Transverse colon (tissue), 4 donors: ENCODE measurements around the gene CALN1. TPM values are rescaled to one million over a fixed set of nuclear protein-coding genes. Genes with fewer than 3 reads are reported as not detected.

Experiments used
- DNase-seq: peaks from one replicate; pipeline ENCODE4 v3.0.0-alpha.2; 2019
- H3K27ac ChIP-seq, 4 donors: fragments of 200-600 bp; sonication (generic); 2 replicates each; pipeline ENCODE4 v1.5.1; 2016 to 2018; ENCODE audit warnings: inconsistent platforms in 4 of 4
- H3K27me3 ChIP-seq: fragments of 200-600 bp; sonication (generic); 2 replicates; pipeline ENCODE4 v1.5.1; 2017; ENCODE audit warnings: inconsistent platforms
- H3K36me3 ChIP-seq, 4 donors: fragments of 200-600 bp; sonication (generic); 2 replicates each; pipeline ENCODE4 v1.5.1; 2017 to 2019; ENCODE audit warnings: inconsistent platforms in 4 of 4
- H3K4me1 ChIP-seq, 4 donors: fragments of 200-600 bp; sonication (generic); 2 replicates each; pipeline ENCODE4 v1.5.1; 2017 to 2020; ENCODE audit warnings: inconsistent platforms in 4 of 4
- H3K4me3 ChIP-seq, 4 donors: fragments of 200-600 bp; sonication (generic); 1 replicate in 1 of 4; 2 replicates in 3 of 4; pipeline versions ENCODE4 v1.5.1 to v1.6.1; 2017 to 2019; ENCODE audit warnings: inconsistent platforms in 4 of 4
- H3K9me3 ChIP-seq, 2 donors: fragments of 200-600 bp; sonication (generic); 2 replicates each; pipeline ENCODE4 v1.5.1; 2017 to 2019; ENCODE audit warnings: inconsistent platforms in 2 of 2
- CTCF ChIP-seq, 5 experiments: fragments of 200-600 bp in 3 of 5; fragments of 450-650 bp in 2 of 5; sonication (generic) in 3 of 5; IDR thresholded peaks; 1 replicate in 2 of 5; 2 replicates in 3 of 5; pipeline ENCODE4 v1.5.1; 2016 to 2017; ENCODE audit warnings: antibody characterized with exemption in 5 of 5, inconsistent platforms in 3 of 5, mild to moderate bottlenecking in 2 of 5, moderate library complexity in 1 of 5
- EP300 ChIP-seq: sonication (generic); formaldehyde crosslinking; IDR thresholded peaks from one replicate; pipeline ENCODE4 v1.6.1; 2017; ENCODE audit warnings: antibody characterized with exemption, low read depth
- POLR2A ChIP-seq: fragments of 450-650 bp; IDR thresholded peaks from one replicate; pipeline ENCODE4 v1.6.1; 2016; ENCODE audit warnings: antibody characterized with exemption, mild to moderate bottlenecking, moderate library complexity
- POLR2AphosphoS5 ChIP-seq, 3 donors: sonication (generic); formaldehyde crosslinking; IDR thresholded peaks; one replicate each; pipeline ENCODE4 v1.6.1; 2016; ENCODE audit warnings: antibody characterized with exemption in 3 of 3
- WGBS, 2 donors: methylation state at CpG; one replicate each; pipeline ENCODE4 v1.1.5; 2018; ENCODE audit warnings: low coverage in 1 of 2; 5-methylcytosine and 5-hydroxymethylcytosine counted together
- in situ Hi-C, 4 donors: fragments of 200-750 bp; cut with MboI; loops; one replicate each; pipeline versions ENCODE4 v1.15.0 to v1.15.1; 2017; ENCODE audit warnings: low sequenced_read_pairs in 3 of 4, low pct_ligation_motif_present in 1 of 4, low pct_unique_long_range_greater_than_20kb in 1 of 4
- intact Hi-C: fragments of 100-400 bp; cut with DNase I; formaldehyde crosslinking; loops from one replicate; pipeline ENCODE4 v1.15.1; 2023; ENCODE audit warnings: low total_unique reads
- total RNA-seq, 4 donors: library from RNA; depleted of rRNA; stranded (reverse); fragments of >200 nt; gene quantifications; one replicate each; pipeline ENCODE4 v1.1.0, GENCODE V29; 2016

CALN1 gene
- total RNA-seq, 4 donors from 2014 or later, result not detected

GRCh38 chr7:72016574-72016973 is 395.6 kb downstream of the CALN1 start:
- Histone ChIP-seq H3K4me1 (no peaks in the 10 kb centered on the region), H3K4me3 (no peak overlapping the region), H3K9me3 (no peaks in the 10 kb centered on the region), H3K27me3 (no peaks in the 10 kb centered on the region), H3K27ac (no peak overlapping the region), H3K36me3 (no peaks in the 10 kb centered on the region)
- in situ Hi-C loops (no loop called here), intact Hi-C loops (no loop called here)
- DNase-seq, result no peak
- 88 to 100% methylated on average over 1 to 3 of the region's 3 CpGs for WGBS, 2 donors
- TF ChIP-seq POLR2AphosphoS5 (IDR thresholded peaks at IDR 0.05) (no peak), POLR2A (no peak), EP300 (no peak), CTCF (IDR thresholded peaks at IDR 0.05) (no peak)

- TF ChIP-seq CTCF (IDR thresholded peaks at IDR 0.05), result no peak
- no peak for TF ChIP-seq POLR2AphosphoS5 (IDR thresholded peaks at IDR 0.05)
- TF ChIP-seq POLR2A, result no peak
- TF ChIP-seq EP300, result no peak
- no peak overlapping the region for H3K27ac ChIP-seq
- no peaks in the 10 kb centered on the region for H3K4me1 ChIP-seq
- intact Hi-C loops, result no loop called here
- H3K27me3 ChIP-seq, result no peaks in the 10 kb centered on the region
- no peaks in the 10 kb centered on the region for H3K36me3 ChIP-seq
- no peak for DNase-seq
- H3K9me3 ChIP-seq, result no peaks in the 10 kb centered on the region
- no peak overlapping the region for H3K4me3 ChIP-seq
- in situ Hi-C loops, result no loop called here
- 76 to 88% methylated on average over 2 to 4 of the region's 4 CpGs for WGBS, 2 donors
Observed at GRCh38 chr7:72015136-72015535, 397.0 kb downstream of the CALN1 start.

- no peaks in the 10 kb centered on the region for H3K4me1 ChIP-seq
- H3K4me3 ChIP-seq, result no peak overlapping the region
- no peak overlapping the region for H3K27ac ChIP-seq
- in situ Hi-C loops (no loop called here), intact Hi-C loops (no loop called here)
- H3K27me3 ChIP-seq, result no peaks in the 10 kb centered on the region
- no peak for DNase-seq
- WGBS, 2 donors, result 57 to 89% methylated on average over 1 to 10 of the region's 10 CpGs
- no peaks in the 10 kb centered on the region for H3K36me3 ChIP-seq
- peaks cover 0 to 3% of the 10 kb centered on the region in 2 donors for H3K9me3 ChIP-seq
- TF ChIP-seq CTCF (IDR thresholded peaks at IDR 0.05) (no peak), EP300 (no peak)
Observed at GRCh38 chr7:72007018-72007417, 405.1 kb downstream of the CALN1 start.

GRCh38 chr7:72003236-72003635 is 408.9 kb downstream of the CALN1 start:
- no peak for TF ChIP-seq EP300
- TF ChIP-seq POLR2A, result no peak
- TF ChIP-seq CTCF (IDR thresholded peaks at IDR 0.05), result no peak
- TF ChIP-seq POLR2AphosphoS5 (IDR thresholded peaks at IDR 0.05), result no peak
- H3K4me1 ChIP-seq, result no peaks in the 10 kb centered on the region
- H3K9me3 ChIP-seq, result peaks cover 0 to 3% of the 10 kb centered on the region in 2 donors
- WGBS, 2 donors, result 99% methylated on average over 6 of the region's 6 CpGs; no CpG with 5 or more reads in 1 of the 2 donors
- no peak overlapping the region for H3K27ac ChIP-seq
- intact Hi-C loops, result no loop called here
- in situ Hi-C loops, result no loop called here
- H3K27me3 ChIP-seq, result no peaks in the 10 kb centered on the region
- H3K4me3 ChIP-seq, result no peak overlapping the region
- no peak for DNase-seq
- H3K36me3 ChIP-seq, result no peaks in the 10 kb centered on the region
